ENCODE results near the gene GEMIN7.

DNA sequence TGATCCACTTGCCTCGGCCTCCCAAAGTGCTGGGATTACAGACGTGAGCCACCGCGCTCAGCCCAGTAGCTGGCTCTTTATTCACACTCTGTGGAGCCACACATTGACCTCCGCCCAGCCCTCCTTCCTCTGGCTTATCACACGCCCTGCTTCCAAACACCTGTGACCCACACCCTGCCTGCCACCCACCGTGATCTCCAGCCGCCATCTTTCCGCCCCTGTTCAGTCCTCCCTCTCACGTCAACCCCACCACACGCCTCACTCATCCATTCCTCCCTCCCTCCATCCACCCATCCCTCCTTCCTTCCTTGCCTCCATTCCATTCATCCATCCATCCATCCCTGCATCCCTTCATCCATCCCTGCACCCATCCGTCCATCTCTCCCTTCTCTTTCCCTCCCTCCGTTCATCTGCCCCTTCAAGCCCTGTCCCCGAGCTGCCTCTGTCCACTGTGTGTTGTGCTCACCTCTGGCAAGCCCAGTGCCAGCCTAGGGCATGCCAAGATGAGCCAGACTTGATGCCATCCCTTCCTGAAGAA is 20.4 kb upstream of the GEMIN7 start:
- TF ChIP-seq, protein P1, sequence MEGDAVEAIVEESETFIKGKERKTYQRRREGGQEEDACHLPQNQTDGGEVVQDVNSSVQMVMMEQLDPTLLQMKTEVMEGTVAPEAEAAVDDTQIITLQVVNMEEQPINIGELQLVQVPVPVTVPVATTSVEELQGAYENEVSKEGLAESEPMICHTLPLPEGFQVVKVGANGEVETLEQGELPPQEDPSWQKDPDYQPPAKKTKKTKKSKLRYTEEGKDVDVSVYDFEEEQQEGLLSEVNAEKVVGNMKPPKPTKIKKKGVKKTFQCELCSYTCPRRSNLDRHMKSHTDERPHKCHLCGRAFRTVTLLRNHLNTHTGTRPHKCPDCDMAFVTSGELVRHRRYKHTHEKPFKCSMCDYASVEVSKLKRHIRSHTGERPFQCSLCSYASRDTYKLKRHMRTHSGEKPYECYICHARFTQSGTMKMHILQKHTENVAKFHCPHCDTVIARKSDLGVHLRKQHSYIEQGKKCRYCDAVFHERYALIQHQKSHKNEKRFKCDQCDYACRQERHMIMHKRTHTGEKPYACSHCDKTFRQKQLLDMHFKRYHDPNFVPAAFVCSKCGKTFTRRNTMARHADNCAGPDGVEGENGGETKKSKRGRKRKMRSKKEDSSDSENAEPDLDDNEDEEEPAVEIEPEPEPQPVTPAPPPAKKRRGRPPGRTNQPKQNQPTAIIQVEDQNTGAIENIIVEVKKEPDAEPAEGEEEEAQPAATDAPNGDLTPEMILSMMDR (conservative IDR thresholded peaks at IDR 0.05 in 1 of 2, IDR thresholded peaks at IDR 0.05 in 1 of 2; ENCODE audit: low read depth in 1 of 2, low read length in 2 of 2): no peak
- TF ChIP-seq EZH2 (IDR thresholded peaks at IDR 0.05; ENCODE audit: low read length, missing control alignments): no peak
